HK-2 (cell line): Measurements from ENCODE around the gene TRAF1.

Experiments used
- DNase-seq: peaks from one replicate; pipeline ENCODE4 v3.0.0-alpha.2; 2018; ENCODE audit not compliant: unreplicated experiment

TRAF1 gene

GRCh38 chr9:120869360-120869687 lies 57.3 kb downstream of the TRAF1 start:
- DNase-seq = no peak

GRCh38 chr9:120868676-120869359 lies 57.8 kb downstream of the TRAF1 start:
- DNase-seq = peak; percentile 86

- no peak for DNase-seq
Measured at GRCh38 chr9:120868339-120868675, 58.3 kb downstream of the TRAF1 start.

DNA sequence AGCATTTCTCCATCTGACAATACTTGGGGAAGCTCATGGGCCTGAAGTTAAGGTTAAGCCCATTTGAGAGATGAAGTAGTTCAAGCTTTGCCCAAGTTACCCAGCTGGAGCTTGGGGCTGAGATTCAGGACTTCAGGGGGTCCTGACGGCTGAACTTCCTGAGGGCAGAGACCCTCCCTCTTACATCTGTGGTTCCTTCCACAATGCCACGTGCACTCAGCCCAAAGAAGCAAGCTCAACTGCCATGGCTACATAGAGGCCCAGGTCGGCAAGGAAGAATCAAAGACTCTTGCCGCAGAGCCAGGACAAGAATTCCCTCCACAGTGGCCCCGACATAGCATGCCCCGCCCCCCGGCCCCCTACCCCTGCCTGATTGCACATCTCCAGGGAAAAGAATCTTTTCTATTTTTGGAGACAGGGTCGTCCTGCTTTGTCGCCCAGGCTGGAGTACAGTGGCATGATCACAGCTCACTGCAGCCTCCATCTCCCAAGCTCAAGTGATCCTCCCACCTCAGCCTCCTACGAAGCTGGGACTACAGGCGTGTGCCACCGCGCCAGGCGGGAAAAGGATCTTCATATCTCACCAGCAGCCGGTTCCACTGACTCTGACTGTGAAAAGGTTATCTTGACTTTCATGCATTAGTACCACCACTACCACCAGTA lies 58.8 kb downstream of the TRAF1 start:
- no peak for DNase-seq

DNA sequence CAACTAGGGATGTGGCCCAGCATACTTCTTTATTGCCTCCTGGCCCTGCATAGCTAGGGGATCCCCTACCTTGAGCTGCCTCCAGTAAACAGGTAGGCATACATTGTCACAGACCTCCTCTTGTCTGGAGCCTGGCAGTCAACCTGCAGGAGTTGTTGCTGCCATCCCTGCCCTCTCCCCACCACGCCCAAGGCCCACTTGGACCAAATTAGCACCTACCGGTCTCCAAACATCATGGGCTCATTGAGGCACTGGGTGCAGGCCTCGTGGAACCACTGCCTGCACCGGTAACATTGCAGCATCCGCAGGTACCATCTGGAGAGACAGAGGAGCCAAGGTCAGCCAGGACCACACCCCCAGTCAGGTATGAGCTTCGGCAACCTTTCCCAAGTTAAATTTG lies 59.9 kb downstream of the TRAF1 start:
- no peak for DNase-seq

GRCh38 chr9:120865809-120866208 lies 60.8 kb downstream of the TRAF1 start:
- DNase-seq = no peak

- DNase-seq = no peak
Measured at GRCh38 chr9:120865176-120865575, 61.4 kb downstream of the TRAF1 start.

DNA sequence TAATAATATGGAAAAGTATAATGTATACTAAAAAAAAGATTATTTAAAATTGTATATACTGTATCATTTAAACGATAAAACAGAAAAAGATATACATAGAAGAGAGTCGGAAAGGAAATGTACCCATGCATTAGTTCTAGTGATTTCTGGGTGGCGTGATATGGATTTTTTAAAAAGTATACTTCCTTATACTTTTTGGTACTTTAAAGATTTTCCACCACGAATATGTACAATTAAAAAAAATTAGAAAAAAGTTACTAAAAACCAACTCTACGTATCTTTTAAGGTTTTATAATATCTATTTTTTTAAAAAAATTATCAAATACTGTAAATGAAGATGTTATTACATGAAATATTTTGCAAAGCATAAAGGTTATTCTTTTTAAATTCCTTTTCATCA lies 61.9 kb downstream of the TRAF1 start:
- DNase-seq = no peak

- DNase-seq = no peak
Measured at GRCh38 chr9:120863833-120864232, 62.8 kb downstream of the TRAF1 start.

GRCh38 chr9:120862452-120862851 lies 64.1 kb downstream of the TRAF1 start:
- no peak for DNase-seq

DNA sequence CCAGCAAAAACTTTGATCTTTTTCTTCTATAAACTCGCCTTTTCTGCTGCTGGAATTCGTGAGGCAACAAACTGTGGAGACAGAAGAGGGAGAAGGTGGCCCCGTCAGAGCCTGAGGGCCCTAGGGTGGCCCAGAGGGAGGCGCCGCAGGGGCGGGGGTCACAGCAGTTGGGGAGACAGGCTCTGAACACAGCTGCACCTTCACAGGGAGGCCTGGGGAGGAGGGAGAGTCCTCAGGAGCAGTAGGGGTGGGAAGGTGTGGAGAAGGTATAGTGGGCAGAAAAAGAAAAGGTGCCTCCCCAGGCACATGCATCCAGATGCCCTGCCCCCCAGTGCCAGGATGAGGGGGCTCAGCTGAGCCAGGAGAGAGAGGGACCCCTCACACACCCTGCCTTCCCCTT lies 64.7 kb downstream of the TRAF1 start:
- no peak for DNase-seq

GRCh38 chr9:120860083-120860482 lies 66.5 kb downstream of the TRAF1 start:
- DNase-seq = no peak

DNA sequence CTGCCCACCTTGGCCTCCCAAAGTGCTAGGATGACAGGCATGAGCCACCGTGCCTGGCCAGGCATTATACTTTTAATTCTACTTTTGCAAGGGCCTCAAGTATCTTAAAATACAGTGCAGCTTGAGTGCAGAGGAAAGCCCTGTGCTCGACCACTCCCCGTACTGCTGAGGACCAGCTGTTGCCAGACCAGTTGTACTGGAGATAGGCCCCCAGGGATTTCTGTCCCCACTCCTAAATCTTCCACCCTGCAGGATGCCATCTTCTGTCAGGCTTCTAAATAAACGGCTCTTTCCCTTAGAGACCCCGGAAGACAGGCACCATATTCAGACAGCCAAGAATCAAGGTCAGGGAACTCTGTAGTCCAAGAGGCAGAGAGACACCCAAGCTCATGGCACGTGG lies 67.2 kb downstream of the TRAF1 start:
- no peak for DNase-seq

- DNase-seq = no peak
Measured at GRCh38 chr9:120857902-120858301, 68.7 kb downstream of the TRAF1 start.

- DNase-seq = no peak
Measured at GRCh38 chr9:120857481-120857880, 69.1 kb downstream of the TRAF1 start.

DNA sequence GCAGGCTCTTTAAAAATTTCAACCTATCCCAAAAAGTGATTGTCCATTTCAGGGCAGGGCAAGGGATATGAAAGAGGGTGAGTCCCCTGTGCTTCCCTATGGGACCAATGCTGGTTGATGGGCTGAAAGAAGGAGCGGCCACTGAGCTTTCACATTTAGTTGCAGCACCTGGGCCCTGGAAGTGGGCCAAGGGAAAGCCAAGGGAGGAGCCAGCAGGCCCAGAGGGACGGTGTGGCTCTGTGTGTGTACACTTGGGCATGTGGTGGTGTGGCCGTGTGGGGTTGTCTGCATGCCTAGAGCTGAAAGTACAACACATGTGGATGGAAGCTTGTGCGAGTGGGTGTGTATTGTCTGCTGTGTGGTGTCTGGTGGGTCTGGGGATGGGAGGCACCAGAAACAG lies 69.9 kb downstream of the TRAF1 start:
- DNase-seq = no peak

- no peak for DNase-seq
Measured at GRCh38 chr9:120855827-120856670, 70.5 kb downstream of the TRAF1 start.

GRCh38 chr9:120854596-120855327 lies 71.8 kb downstream of the TRAF1 start:
- no peak for DNase-seq

GRCh38 chr9:120853198-120853597 lies 73.4 kb downstream of the TRAF1 start:
- DNase-seq = no peak
